K562 (cell line): ENCODE results near the gene CSMD2. TPM values are rescaled to one million over a fixed set of nuclear protein-coding genes. Genes with fewer than 3 reads are reported as not detected.

Experiments
- ATAC-seq: fragments of 200-7000 bp; cut with Tn5 transposase; 3 replicates; pipeline ENCODE4 v1.9.1; 2020; ENCODE audit warnings: moderate library complexity
- BruUV-seq: library from RNA; stranded (reverse); fragments of 400-500 nt; replicated peaks from 2 replicates; lab custom pipeline; 2021; lab: Mats Ljungman, UMichigan
- CTCF ChIA-PET: fragments of 300-600 bp; formaldehyde crosslinking; extraction: SDS; loops from one replicate; lab custom pipeline; 2021; ENCODE audit warnings: low intra/inter-chr PET ratio; lab: Yijun Ruan, JAX
- POLR2A ChIA-PET: fragments of 300-600, 350-650 bp; sonication (Branson Sonifier 250); formaldehyde crosslinking; extraction: SDS; loops from one replicate; lab custom pipeline; 2021; ENCODE audit warnings: antibody characterized with exemption, inconsistent platforms; lab: Yijun Ruan, JAX
- DNase-seq, 4 experiments: peaks; one replicate each; pipeline versions ENCODE4 v3.0.0 to v3.0.0-alpha.2; 2011 to 2018; ENCODE audit warnings: low spot score in 3 of 4, mixed read lengths in 3 of 4; ENCODE audit errors: extremely low read depth in 1 of 4
- FAIRE-seq: peaks from 2 replicates; lab custom pipeline; 2011; peaks lifted over from hg19 to GRCh38; lab: Jason Lieb, UNC
- H2AFZ ChIP-seq: 2 replicates; pipeline ENCODE4 v1.6.0; 2011; ENCODE audit warnings: low read depth, low read length, control low read depth, inconsistent platforms
- H3K27ac ChIP-seq: fragments of 200-600 bp; 3 replicates; pipeline ENCODE4 v1.8.0; 2011; ENCODE audit warnings: low read depth, mild to moderate bottlenecking, control low read depth, inconsistent platforms, low read length, moderate library complexity, mixed read lengths; ENCODE audit errors: extremely low read depth
- H3K27me3 ChIP-seq, 2 experiments: fragments of 300-600 bp in 1 of 2; 2 replicates in 1 of 2; 3 replicates in 1 of 2; pipeline versions ENCODE4 v1.6.0 to v1.8.0; 2011; ENCODE audit warnings: inconsistent platforms in 2 of 2, low read length in 2 of 2, mild to moderate bottlenecking in 1 of 2, mixed read lengths in 1 of 2, moderate library complexity in 1 of 2; ENCODE audit not compliant: control insufficient read depth in 2 of 2, insufficient read depth in 2 of 2
- H3K36me3 ChIP-seq: fragments of 300-600 bp; 3 replicates; pipeline ENCODE4 v1.8.0; 2011; ENCODE audit warnings: mild to moderate bottlenecking, low read length, inconsistent platforms; ENCODE audit not compliant: control insufficient read depth, insufficient read depth
- H3K4me1 ChIP-seq, 2 experiments: fragments of 200-600 bp in 1 of 2; replicated peaks in 1 of 2; 2 replicates in 1 of 2; 3 replicates in 1 of 2; pipeline versions ENCODE4 v1.5.1 to v1.8.0; 2011; ENCODE audit warnings: inconsistent platforms in 2 of 2, low read length in 2 of 2, mild to moderate bottlenecking in 1 of 2, mixed read lengths in 1 of 2, moderate library complexity in 1 of 2; ENCODE audit not compliant: control insufficient read depth in 2 of 2, insufficient read depth in 2 of 2
- H3K4me2 ChIP-seq: 2 replicates; pipeline ENCODE4 v1.6.1; 2011; ENCODE audit warnings: low read length, control low read depth, inconsistent platforms, mixed read lengths; ENCODE audit not compliant: insufficient read depth
- H3K4me3 ChIP-seq: fragments of 200-600 bp; sonication (generic), shearing (Covaris generic); 2 replicates; pipeline ENCODE4 v1.5.1; 2016; ENCODE audit warnings: control low read depth, inconsistent platforms
- H3K79me2 ChIP-seq: fragments of 200-600 bp; 3 replicates; pipeline ENCODE4 v1.8.0; 2011; ENCODE audit warnings: low read length, inconsistent platforms; ENCODE audit not compliant: control insufficient read depth, insufficient read depth
- H3K9ac ChIP-seq, 2 experiments: 2 replicates each; pipeline versions ENCODE4 v1.6.0 to v1.6.1; 2011; ENCODE audit warnings: low read depth in 2 of 2, low read length in 2 of 2, control low read depth in 1 of 2, inconsistent platforms in 1 of 2, mild to moderate bottlenecking in 1 of 2, mixed read lengths in 1 of 2; ENCODE audit not compliant: insufficient read depth in 1 of 2
- H3K9me1 ChIP-seq: one replicate; pipeline ENCODE4 v1.6.0; 2011; ENCODE audit warnings: inconsistent platforms, mild to moderate bottlenecking, low read length, moderate library complexity; ENCODE audit not compliant: control insufficient read depth, insufficient read depth
- H3K9me3 ChIP-seq: replicated peaks from 2 replicates; pipeline ENCODE4 v1.5.1; 2011; ENCODE audit warnings: low read depth, low read length, inconsistent platforms; ENCODE audit not compliant: control insufficient read depth, insufficient read depth
- H4K20me1 ChIP-seq: replicated peaks from 2 replicates; pipeline ENCODE4 v1.6.1; 2011; ENCODE audit warnings: low read length, inconsistent platforms, mixed read lengths; ENCODE audit not compliant: control insufficient read depth, insufficient read depth
- CC2D1A ChIP-seq: fragments of 450-650 bp; IDR thresholded peaks from 2 replicates; pipeline ENCODE4 v1.6.1; 2017; ENCODE audit warnings: mild to moderate bottlenecking
- ELF2 ChIP-seq: fragments of 250-450 bp; sonication (Bioruptor Pico); IDR thresholded peaks from 2 replicates; pipeline ENCODE4 v1.5.0; 2021; ENCODE audit warnings: mild to moderate bottlenecking
- HLTF ChIP-seq: fragments of 450-650 bp; IDR thresholded peaks from 2 replicates; pipeline ENCODE4 v1.6.1; 2016
- IRF9 ChIP-seq: fragments of 450-650 bp; IDR thresholded peaks from 2 replicates; pipeline ENCODE4 v1.6.1; 2016; ENCODE audit warnings: missing biosample characterization, missing genetic modification characterization
- LARP7 ChIP-seq: fragments of 450-650 bp; IDR thresholded peaks from 2 replicates; pipeline ENCODE4 v1.6.1; 2016
- SETDB1 ChIP-seq: IDR thresholded peaks from one replicate; pipeline ENCODE4 v1.6.1; 2012; ENCODE audit warnings: low read length, control low read depth, inconsistent platforms
- WGBS: fragments of 100-300 bp; shearing (Covaris generic); methylation state at CpG from one replicate; pipeline ENCODE4 v1.1.6; 2016; ENCODE audit warnings: low coverage, mixed read lengths; ENCODE audit not compliant: insufficient coverage; ENCODE audit errors: missing lambda C conversion rate; 5-methylcytosine and 5-hydroxymethylcytosine counted together
- in situ Hi-C: fragments of 300-500 bp; cut with MboI; formaldehyde crosslinking; loops from 4 replicates; pipeline ENCODE4 v1.15.0; 2018; ENCODE audit warnings: inconsistent platforms, mixed read lengths
- intact Hi-C: fragments of 100-400 bp; cut with micrococcal nuclease; formaldehyde crosslinking; loops from 2 replicates; pipeline ENCODE4 v1.14.2; 2022
- polyA plus RNA-seq, 8 experiments: library from polyadenylated mRNA; depleted of rRNA in 4 of 8; stranded (reverse) in 5 of 8; unstranded in 3 of 8; fragments of >200 nt; fragmentation: Nextera tagmentation in 2 of 8; fragmentation: Illumina TruSeq in 1 of 8; extraction: Ambion mirVana in 2 of 8; extraction: Trizol in 1 of 8; gene quantifications; 2 replicates each; pipeline versions ENCODE4 v1.2.1 to v1.2.3, GENCODE V29; 2011 to 2014; ENCODE audit warnings: inconsistent platforms in 1 of 8, missing spikeins in 1 of 8
- total RNA-seq, 7 experiments: library from RNA; depleted of rRNA in 6 of 7; stranded (reverse); fragments of >200 nt in 6 of 7; fragmentation: Illumina TruSeq in 2 of 7; extraction: Trizol in 2 of 7; gene quantifications; 2 replicates each; pipeline versions ENCODE4 v1.2.1 to v1.2.3, GENCODE V29; 2011 to 2021; ENCODE audit warnings: low replicate concordance in 1 of 7

Gene CSMD2
- total and polyA plus RNA-seq, 9 of the 15 experiments (the other 6 are each of a cell fraction or from before 2014, with no cell fraction given): not detected

- no peak for TF ChIP-seq IRF9 (tag)
Measured at GRCh38 chr1:34053660-34054059, 111.4 kb downstream of the CSMD2 start (continued).

GRCh38 chr1:34052565-34052964 is 112.5 kb downstream of the CSMD2 start:
- Histone ChIP-seq H3K36me3 (no peaks in the 10 kb centered on the region), H3K27ac (no peak overlapping the region), H3K9ac (no peak overlapping the region), H4K20me1 (no peaks in the 10 kb centered on the region)
- POLR2A ChIA-PET: interaction anchor here (1.0 kb wide), 1 partner anchor 9 kb away, joined by 3 read pairs; no protein-coding TSS in a partner anchor
- in situ Hi-C loops: no loop called here
- WGBS: 0% methylated on average over 6 of the region's 6 CpGs
- TF ChIP-seq CC2D1A: no peak
- TF ChIP-seq ELF2 (CRISPR knock-in tag): no peak
- no peak for TF ChIP-seq LARP7
- TF ChIP-seq SETDB1: no peak
- TF ChIP-seq HLTF: no peak
- TF ChIP-seq, all 486 proteins: peak for 0
- intact Hi-C loops: no loop called here
- no peaks in the 10 kb centered on the region for H3K4me1 ChIP-seq
- H3K9me3 ChIP-seq: no peaks in the 10 kb centered on the region
- H3K79me2 ChIP-seq: no peaks in the 10 kb centered on the region
- FAIRE-seq (no peak), ATAC-seq (no peak), DNase-seq (no peak)
- H3K4me3 ChIP-seq: no peak overlapping the region
- no peak overlapping the region for H2AFZ ChIP-seq
- no peak overlapping the region for H3K4me2 ChIP-seq
- BruUV-seq: no TSS peak
- H3K9me1 ChIP-seq: no peaks in the 10 kb centered on the region
- H3K27me3 ChIP-seq: 0 out of 5 replicates have a peak, but pooled peaks cover 0 to 4% of the 10 kb centered on the region in 2 experiments
- CTCF ChIA-PET: no interaction called here
